Fibroblast of lung (primary cell): Measurements from ENCODE around the gene SLC25A42. TPM values are rescaled to one million over a fixed set of nuclear protein-coding genes. Genes with fewer than 3 reads are reported as not detected.

ENCODE experiments used
- DNase-seq, 2 donors: peaks; one replicate each; pipeline versions ENCODE4 v3.0.0 to v3.0.0-alpha.2; 2010; ENCODE audit warnings: low read depth in 2 of 2
- H2AFZ ChIP-seq: 2 replicates; pipeline ENCODE4 v1.5.1; 2012; ENCODE audit warnings: low read length, control low read depth, inconsistent platforms
- H3K27ac ChIP-seq: 2 replicates; pipeline ENCODE4 v1.5.1; 2011; ENCODE audit warnings: low read length, control low read depth; ENCODE audit not compliant: insufficient read depth
- H3K27me3 ChIP-seq: 2 replicates; pipeline ENCODE4 v1.5.1; 2011; ENCODE audit warnings: mild to moderate bottlenecking, low read length; ENCODE audit not compliant: control insufficient read depth, insufficient read depth
- H3K36me3 ChIP-seq: 2 replicates; pipeline ENCODE4 v1.5.1; 2011; ENCODE audit warnings: low read length; ENCODE audit not compliant: control insufficient read depth, insufficient read depth
- H3K4me1 ChIP-seq: 2 replicates; pipeline ENCODE4 v1.5.1; 2011; ENCODE audit warnings: low read length; ENCODE audit not compliant: control insufficient read depth, insufficient read depth; ENCODE audit errors: extremely low read depth
- H3K4me2 ChIP-seq: 2 replicates; pipeline ENCODE4 v1.5.1; 2011; ENCODE audit warnings: low read length, control low read depth; ENCODE audit not compliant: insufficient read depth; ENCODE audit errors: extremely low read depth
- H3K4me3 ChIP-seq, 4 experiments: fragments of 200-600 bp in 1 of 4; sonication (generic) in 1 of 4; replicated peaks in 1 of 4; 2 replicates each; pipeline ENCODE4 v1.5.1; 2011 to 2016; ENCODE audit warnings: low read length in 4 of 4, low read depth in 3 of 4, mild to moderate bottlenecking in 3 of 4, control low read depth in 2 of 4, inconsistent platforms in 1 of 4, mixed read lengths in 1 of 4; ENCODE audit not compliant: insufficient read depth in 1 of 4; ENCODE audit errors: control extremely low read depth in 1 of 4
- H3K79me2 ChIP-seq: 2 replicates; pipeline ENCODE4 v1.5.1; 2012; ENCODE audit warnings: mild to moderate bottlenecking, low read length, inconsistent platforms; ENCODE audit not compliant: control insufficient read depth, insufficient read depth
- H3K9ac ChIP-seq: 2 replicates; pipeline ENCODE4 v1.5.1; 2011; ENCODE audit warnings: mild to moderate bottlenecking, low read length, control low read depth; ENCODE audit not compliant: insufficient read depth
- H3K9me3 ChIP-seq: 2 replicates; pipeline ENCODE4 v1.5.1; 2012; ENCODE audit warnings: low read depth, low read length; ENCODE audit not compliant: control insufficient read depth, insufficient read depth
- H4K20me1 ChIP-seq: 2 replicates; pipeline ENCODE4 v1.5.1; 2011; ENCODE audit warnings: low read length; ENCODE audit not compliant: control insufficient read depth, insufficient read depth; ENCODE audit errors: extremely low read depth
- CTCF ChIP-seq, 2 donors: IDR thresholded peaks in 1 of 2; conservative IDR thresholded peaks in 1 of 2; 1 replicate in 1 of 2; 2 replicates in 1 of 2; pipeline ENCODE4 v1.5.1; 2011 to 2012; ENCODE audit warnings: low read length in 2 of 2, control low read depth in 1 of 2, inconsistent platforms in 1 of 2, low read depth in 1 of 2, mild to moderate bottlenecking in 1 of 2
- EZH2 ChIP-seq: IDR thresholded peaks from 2 replicates; pipeline ENCODE4 v1.5.1; 2012; ENCODE audit warnings: low read length, control low read depth, mild to moderate bottlenecking; ENCODE audit errors: missing control alignments
- polyA plus RNA-seq, 2 donors: library from polyadenylated mRNA; depleted of rRNA in 1 of 2; stranded (reverse) in 1 of 2; unstranded in 1 of 2; fragments of >200 nt; gene quantifications; 2 replicates each; pipeline ENCODE4 v1.2.1, GENCODE V29; 2011 to 2012; ENCODE audit warnings: missing spikeins in 1 of 2
- total RNA-seq: library from RNA; depleted of rRNA; stranded (reverse); fragments of >200 nt; gene quantifications from 2 replicates; pipeline ENCODE4 v1.2.1, GENCODE V29; 2014

The SLC25A42 gene
- total and polyA plus RNA-seq, 2 donors (not counting 1 experiment from before 2014, with no cell fraction given), result 3.6 to 7.1 TPM

- H3K79me2 ChIP-seq, result no peaks in the 10 kb centered on the region
- no peak overlapping the region for H3K4me3 ChIP-seq
- no peaks in the 10 kb centered on the region for H3K9me3 ChIP-seq
- no peak for DNase-seq
- TF ChIP-seq EZH2 (no peak), CTCF (conservative IDR thresholded peaks at IDR 0.05 in 1 of 2, IDR thresholded peaks at IDR 0.05 in 1 of 2; ENCODE audit: low read depth in 1 of 2, low read length in 2 of 2) (no peak)
- no peaks in the 10 kb centered on the region for H4K20me1 ChIP-seq
- H3K27me3 ChIP-seq, result no peaks in the 10 kb centered on the region
- no peak overlapping the region for H2AFZ ChIP-seq
- H3K4me2 ChIP-seq, result no peak overlapping the region
- no peak overlapping the region for H3K9ac ChIP-seq
- peaks cover 2% of the 10 kb centered on the region for H3K4me1 ChIP-seq
- H3K36me3 ChIP-seq, result no peaks in the 10 kb centered on the region
- no peak overlapping the region for H3K27ac ChIP-seq
These were observed 48.3 kb downstream of the SLC25A42 start for GRCh38 chr19:19111967-19112580.

- Histone ChIP-seq H3K36me3 (no peaks in the 10 kb centered on the region), H3K4me1 (peaks cover 2% of the 10 kb centered on the region), H2AFZ (no peak overlapping the region), H3K27ac (no peak overlapping the region), H3K27me3 (no peaks in the 10 kb centered on the region), H4K20me1 (no peaks in the 10 kb centered on the region), H3K9me3 (no peaks in the 10 kb centered on the region), H3K79me2 (no peaks in the 10 kb centered on the region), H3K4me2 (no peak overlapping the region), H3K4me3 (no peak overlapping the region), H3K9ac (no peak overlapping the region)
- DNase-seq, result peak; percentile 30 to 43
- TF ChIP-seq EZH2, result no peak
- TF ChIP-seq CTCF (conservative IDR thresholded peaks at IDR 0.05 in 1 of 2, IDR thresholded peaks at IDR 0.05 in 1 of 2; ENCODE audit: low read depth in 1 of 2, low read length in 2 of 2), result no peak
These were observed 49.3 kb downstream of the SLC25A42 start for GRCh38 chr19:19113040-19113626.

GRCh38 chr19:19115954-19116353, 52.2 kb downstream of the SLC25A42 start:
- TF ChIP-seq EZH2 (no peak), CTCF (conservative IDR thresholded peaks at IDR 0.05 in 1 of 2, IDR thresholded peaks at IDR 0.05 in 1 of 2; ENCODE audit: low read depth in 1 of 2, low read length in 2 of 2) (peak; percentile 41 to 60)
- Histone ChIP-seq H3K4me1 (no peaks in the 10 kb centered on the region), H4K20me1 (no peaks in the 10 kb centered on the region), H3K4me2 (no peak overlapping the region), H3K9me3 (no peaks in the 10 kb centered on the region), H3K4me3 (no peak overlapping the region), H3K27ac (no peak overlapping the region), H2AFZ (no peak overlapping the region), H3K36me3 (peaks cover 3% of the 10 kb centered on the region), H3K9ac (no peak overlapping the region), H3K27me3 (no peaks in the 10 kb centered on the region), H3K79me2 (no peaks in the 10 kb centered on the region)
- DNase-seq, result no peak
